ENCODE measurements around the gene FKBP1C.
"Not testable (repeated sequence)": the region's sequence is repeated elsewhere in the genome, so short reads cannot be mapped to it uniquely, and the experiment has no call there.

The FKBP1C gene

DNA sequence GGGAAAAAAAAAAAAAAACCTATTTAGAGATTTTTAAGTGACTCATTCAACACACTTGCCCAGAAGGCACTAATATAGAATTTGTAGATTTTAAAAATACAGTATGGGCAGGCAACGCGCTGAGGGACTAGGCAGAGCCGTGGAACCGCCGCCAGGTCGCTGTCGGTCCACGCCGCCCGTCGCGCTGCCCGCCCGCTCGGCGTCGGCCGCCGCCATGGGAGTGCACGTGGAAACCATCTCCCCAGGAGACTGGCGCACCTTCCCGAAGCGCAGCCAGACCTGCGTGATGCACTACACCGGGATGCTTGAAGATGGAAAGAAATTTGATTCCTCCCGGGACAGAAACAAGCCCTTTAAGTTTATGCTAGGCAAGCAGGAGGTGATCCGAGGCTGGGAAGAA lies at the start of gene FKBP1C:
TSS of gene FKBP1C (plus strand) at position 127 of the 400 bp plus-strand sequence.
- DNase-seq (ENCODE audit: low read depth in 2 of 2) = not testable (repeated sequence)

DNA sequence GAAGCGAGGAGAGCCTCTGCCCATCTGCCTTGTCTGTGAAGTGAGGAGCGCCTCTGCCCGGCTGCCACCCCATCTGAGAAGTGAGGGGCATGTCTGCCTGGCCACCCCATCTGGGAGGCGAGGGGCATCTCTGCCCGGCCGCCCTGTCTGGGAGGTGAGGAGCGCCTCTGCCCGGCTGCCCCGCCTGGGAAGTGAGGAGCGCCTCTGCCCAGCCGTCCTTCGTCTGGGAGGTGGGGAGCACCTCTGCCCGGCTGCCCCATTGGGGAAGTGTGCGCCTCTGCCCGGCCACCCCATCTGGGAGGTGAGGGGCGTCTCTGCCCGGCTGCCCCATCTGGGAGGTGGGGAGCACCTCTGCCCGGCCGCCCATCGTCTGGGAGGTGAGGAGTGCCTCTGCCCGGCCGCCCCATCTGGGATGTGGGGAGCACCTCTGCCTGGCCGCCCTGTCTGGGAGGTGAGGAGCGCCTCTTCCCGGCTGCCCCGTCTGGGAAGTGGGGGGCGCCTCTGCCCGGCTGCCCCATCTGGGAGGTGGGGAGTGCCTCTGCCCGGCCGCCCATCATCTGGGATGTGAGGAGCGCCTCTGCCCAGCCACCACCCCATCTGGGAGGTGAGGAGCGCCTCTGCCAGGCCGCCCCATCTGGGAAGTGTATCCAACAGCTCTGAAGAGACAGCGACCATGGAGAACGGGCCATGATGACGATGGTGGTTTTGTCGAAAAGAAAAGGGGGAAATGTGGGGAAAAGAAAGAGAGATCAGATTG lies 47.0 kb upstream of the FKBP1C start:
- DNase-seq (ENCODE audit: low read depth in 2 of 2) = not testable (repeated sequence)

DNA sequence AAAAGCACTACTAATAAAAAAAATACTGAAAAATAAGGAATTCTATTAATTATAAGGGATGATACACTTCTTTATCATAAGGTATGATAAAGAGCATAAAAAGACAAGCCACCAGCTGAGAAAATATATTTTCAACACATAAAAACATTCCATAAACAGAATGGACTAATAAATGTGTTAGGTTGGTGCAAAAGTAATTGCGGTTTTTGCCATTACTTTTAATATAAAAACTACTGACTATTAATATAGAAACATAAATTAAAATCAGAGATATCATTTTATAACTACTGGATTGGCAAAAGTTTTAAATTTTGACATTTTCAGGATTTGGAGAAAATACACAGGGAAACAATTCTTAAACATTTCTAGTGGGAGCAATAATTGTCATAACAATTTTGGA lies 37.1 kb upstream of the FKBP1C start:
- DNase-seq (ENCODE audit: low read depth in 2 of 2) = no peak

DNA sequence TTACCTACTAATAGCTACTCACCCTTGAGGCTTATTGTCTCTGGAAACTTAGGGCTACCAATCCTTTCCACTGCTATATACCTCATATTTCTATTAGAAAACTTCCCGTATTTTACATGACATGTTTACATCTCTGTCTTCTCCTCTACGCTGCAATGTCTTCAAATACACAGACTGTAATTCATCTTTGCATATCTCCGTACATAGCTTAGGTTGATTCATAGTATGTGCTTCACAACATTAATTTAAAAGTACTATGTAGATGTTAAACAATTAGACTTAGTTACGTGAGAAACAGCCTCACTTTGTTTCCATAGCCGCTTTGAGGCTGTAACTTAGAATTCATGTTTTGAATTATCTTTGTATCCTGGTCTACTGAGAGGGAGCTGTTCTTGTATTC lies 35.1 kb upstream of the FKBP1C start:
- no peak for DNase-seq (ENCODE audit: low read depth in 2 of 2)

DNA sequence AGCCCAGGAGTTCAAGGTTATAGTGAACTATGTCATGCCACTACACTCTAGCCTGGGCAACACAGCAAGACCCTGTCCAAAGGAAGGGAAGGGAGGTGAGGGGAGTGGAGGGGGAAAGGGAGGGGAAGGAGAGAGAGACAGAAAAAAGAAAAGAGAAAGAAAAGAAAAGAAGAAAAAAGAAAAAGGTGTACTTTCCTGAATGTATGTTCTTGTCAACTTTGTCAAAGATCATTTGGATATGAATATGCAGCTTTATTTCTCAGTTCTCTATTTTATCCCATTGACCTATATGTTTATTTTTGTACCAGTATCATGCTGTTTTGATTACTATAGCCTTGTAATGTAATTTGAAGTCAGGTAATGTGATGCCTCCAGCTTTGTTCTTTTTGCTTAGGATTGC lies 30.9 kb upstream of the FKBP1C start:
- no peak for DNase-seq (ENCODE audit: low read depth in 2 of 2)

DNA sequence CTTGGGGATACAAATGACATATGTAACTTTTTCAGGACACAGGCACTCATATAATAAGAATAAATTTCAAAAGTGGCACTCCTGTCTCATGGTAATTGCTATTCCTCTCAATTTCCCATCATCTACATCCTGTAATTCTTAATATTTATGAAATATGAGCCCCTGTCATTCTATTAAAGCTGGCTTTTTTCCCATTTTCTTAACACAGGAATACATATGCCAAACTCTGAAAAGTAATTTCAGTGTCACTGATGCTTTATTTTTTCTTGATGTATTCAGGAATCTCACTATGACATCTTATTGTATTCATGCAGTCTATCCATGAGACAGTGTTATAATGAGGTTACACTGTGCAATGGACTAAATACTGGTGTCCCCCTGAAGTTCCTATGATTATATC lies 24.3 kb upstream of the FKBP1C start:
- no peak for DNase-seq (ENCODE audit: low read depth in 2 of 2)

DNA sequence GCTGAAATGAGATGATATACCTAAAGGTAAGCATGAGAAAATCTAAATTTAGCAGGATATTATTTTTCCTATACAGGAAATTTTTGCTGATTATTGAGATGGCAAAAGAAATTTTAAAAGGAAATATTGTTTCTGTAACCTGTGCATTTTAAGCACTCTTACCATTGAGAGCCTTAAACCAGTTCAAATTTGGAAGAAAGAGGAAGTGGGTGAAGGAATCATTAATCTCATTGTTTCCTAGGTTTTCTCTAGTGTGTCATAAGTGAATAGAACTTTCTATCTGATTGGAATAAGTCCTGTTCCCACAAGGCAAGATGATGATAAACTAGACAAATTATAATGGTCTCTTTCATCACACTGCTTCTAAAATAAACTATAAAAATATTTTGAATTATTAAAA lies 22.4 kb upstream of the FKBP1C start:
- DNase-seq (ENCODE audit: low read depth in 2 of 2) = no peak

DNA sequence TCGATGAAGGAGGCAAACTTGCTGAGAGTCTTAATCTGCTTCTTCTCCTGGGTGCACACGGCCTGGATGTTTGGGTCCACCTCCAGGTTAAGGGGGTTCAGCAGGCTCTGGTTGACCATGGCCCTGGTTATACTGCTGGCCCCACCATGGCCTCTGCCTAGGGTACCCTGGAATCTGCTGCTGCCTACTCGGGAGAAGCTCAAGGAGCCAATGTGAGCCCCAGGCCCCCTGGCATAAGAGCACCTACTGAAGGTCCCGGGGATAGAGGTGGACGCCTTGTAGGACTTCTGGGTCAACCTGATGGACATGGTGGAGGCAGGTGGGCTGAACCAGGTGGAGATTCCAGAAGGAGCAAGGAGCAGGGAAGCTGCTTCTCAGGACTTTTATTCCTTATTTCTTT lies 17.9 kb upstream of the FKBP1C start:
- no peak for DNase-seq (ENCODE audit: low read depth in 2 of 2)

DNA sequence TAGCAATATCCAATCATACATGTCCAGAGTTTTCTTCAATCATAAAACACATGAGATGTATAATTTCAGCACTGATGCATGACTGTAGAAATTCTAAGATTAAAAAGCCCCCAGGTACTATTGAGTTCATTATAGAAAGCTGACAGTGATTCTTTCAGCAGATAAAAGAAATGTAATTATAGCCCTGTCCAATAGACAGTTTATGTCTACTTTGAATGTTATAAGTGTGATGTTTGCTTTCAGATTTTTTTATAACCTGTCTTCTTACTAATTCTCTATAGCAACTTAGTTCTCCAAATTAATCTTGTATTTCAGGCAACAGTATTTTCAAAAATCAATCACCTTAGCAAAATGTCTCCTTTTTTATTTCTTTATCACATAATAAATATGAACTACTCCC lies 13.5 kb upstream of the FKBP1C start:
- DNase-seq (ENCODE audit: low read depth in 2 of 2) = no peak

DNA sequence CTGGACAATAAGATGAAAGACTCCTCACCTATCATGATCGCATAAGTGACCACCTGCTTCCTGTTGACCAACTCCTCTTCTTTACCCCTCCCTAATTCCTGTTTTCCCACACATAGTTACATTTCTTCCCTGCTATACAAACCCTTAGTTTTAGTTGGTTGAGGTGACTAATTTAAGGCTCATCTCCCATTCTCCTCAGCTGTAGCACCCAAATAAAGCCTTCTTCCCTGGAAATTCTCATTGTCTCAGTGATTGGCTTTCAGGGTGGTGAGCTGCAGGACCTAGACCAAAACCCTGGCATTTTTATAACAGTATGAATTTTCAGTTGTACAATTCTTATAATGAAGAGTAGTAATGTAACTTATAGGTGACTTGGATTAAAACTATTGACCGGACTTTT lies 2.1 kb downstream of the FKBP1C start:
- DNase-seq (ENCODE audit: low read depth in 2 of 2) = no peak

DNA sequence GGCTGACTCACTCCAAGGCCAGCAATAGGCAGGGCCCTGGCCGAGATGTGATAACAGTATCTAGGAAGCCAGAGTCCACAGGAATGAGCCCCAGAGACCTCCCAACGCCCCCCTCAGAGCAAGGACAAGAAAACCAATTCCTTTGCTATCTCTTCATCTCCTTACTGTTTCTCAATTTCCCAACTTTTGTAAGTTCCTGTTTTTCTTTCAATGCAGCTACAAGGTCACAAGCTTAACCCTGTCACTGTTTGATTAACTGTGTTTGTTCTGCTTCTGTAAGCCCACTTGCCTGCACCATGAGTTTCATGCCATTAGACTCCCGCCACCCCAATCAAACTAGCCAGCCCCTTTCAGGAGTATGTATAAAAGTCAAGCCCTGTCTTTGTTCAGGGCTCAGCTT lies 3.5 kb downstream of the FKBP1C start:
- DNase-seq (ENCODE audit: low read depth in 2 of 2) = no peak

DNA sequence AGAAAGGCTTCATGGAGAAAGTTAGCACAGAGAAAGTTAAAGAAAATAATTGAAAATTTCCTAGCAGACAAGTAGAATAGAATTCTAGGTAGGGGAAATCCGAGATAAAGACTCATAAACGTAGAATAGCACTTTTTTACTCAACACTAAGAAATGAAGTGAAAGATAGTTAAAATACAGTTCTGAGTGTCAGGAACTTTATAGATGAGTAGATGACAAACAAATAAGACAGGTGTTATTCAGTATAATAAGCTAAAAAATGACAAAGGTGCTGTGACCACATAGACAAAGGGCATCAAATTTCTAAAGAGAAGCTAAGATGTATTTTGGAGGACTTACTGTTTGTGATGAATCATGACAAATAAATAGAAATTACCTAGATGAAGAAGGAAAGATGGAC lies 12.9 kb downstream of the FKBP1C start:
- no peak for DNase-seq (ENCODE audit: low read depth in 2 of 2)

DNA sequence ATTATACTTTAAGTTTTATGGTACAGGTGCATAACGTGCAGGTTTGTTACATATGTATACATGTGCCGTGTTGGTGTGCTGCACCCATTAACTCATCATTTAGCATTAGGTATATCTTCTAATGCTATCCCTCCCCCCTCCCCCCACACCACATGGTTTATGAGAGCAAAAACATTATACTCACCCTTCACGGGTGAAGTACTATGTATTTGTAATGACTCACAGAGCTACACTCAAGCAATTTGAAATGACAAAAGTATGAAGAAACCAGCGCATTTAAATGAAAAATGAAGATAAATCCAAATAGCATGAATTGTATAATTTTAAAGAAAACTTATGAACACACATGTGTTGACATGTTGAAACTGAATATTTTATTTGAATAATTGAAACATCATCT lies 14.7 kb downstream of the FKBP1C start:
- not testable (repeated sequence) for DNase-seq (ENCODE audit: low read depth in 2 of 2)

DNA sequence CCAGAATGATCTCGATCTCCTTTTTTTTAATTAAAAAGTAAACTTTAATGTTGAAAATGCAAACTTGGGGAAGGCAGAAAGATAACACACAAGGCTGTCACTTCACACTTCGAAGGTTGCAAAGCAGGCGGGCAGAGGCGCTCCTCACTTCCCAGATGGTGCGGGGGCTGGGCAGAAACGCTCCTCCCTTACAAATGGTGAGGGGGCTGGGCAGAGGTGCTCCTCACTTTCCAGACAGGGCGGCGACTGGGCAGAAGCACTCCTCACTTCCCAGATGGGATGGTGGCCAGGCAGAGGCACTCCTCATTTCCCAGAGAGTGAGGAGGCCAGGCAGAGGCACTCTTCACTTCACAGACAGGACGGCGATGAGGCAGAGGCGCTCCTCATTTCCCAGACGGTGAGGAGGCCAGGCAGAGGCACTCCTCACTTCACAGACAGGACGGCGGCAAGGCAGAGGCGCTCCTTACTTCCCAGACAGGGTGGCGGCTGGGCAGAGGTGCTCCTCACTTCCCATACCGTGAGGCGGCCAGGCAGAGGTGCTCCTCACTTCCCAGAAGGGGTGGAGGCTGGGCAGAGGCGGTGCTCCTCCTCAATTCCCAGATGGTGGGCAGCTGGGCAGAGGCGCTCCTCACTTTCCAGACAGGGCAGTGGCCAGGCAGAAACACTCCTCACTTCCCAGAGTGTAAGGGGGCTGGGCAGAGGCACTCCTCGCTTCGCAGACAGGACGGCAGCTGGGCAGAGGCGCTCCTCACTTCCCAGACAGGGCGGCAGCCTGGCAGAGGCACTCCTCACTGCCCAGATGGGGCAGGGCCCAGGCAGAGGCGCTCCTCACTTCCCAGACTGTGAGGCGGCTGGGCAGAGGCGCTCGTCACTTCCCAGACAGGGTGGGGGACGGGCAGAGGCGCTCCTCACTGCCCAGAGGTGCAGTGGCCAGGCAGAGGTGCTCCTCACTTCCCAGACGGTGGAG lies 16.9 kb downstream of the FKBP1C start:
- not testable (repeated sequence) for DNase-seq (ENCODE audit: low read depth in 2 of 2)

DNA sequence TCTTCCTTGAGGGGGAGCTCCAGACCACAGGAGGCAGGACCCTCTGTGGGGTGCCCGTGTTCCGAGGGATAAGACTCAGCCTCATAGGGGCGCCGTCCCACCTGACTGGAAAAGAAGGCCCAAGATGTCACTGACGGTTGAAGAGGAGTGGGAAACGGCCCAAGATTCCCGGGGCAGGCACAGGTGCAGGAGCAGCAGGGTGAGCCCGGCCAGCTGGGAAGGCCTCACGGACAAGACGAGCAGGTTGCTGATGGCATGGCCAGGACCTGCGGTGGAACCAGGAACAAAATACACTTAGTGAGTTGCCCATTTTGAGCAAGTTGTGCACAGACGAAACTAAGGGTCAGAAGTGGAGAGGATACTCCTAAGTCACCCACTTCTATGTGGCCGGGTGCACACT lies 18.8 kb downstream of the FKBP1C start:
- not testable (repeated sequence) for DNase-seq (ENCODE audit: low read depth in 2 of 2)

DNA sequence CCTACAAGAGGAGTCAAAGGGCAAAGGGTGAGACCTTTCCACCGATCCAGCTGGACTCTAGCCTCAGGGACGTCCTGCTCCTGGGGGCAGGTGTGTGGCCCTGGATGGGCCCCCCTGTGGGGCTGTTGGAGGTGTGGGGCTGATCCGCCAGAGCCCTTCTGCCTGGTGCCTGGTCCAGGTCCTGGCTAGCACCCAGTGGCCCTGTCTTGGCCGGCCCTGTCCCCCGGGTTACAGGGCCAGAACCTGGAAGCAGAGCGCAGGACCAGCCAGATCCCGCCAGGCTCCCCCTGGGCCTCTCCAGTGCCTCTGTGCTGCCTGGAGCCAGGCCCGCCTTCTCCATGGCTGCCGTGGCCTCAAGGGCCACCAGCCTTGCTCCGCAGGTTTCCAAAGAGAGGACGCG lies 19.2 kb downstream of the FKBP1C start:
- DNase-seq (ENCODE audit: low read depth in 2 of 2) = not testable (repeated sequence)

DNA sequence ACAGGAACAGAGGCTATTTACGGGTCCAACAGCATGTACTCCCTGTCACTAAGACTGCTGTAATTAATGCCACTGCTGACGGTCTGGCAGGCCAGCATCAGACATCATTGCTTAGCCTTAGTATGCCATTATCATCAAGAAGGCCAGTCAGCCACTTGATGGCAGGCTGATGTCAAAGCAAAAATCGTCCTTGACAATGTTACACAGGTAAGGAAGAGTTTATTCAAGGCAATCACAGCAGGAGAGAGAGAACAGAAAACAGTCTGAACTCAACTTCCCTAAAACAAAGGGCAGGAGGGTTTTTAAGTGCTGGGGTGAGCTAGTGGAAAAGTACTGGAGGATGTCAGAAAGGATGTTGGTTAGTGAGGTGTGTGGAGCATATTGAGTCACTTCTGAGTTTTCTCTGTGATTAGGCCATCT lies 25.1 kb downstream of the FKBP1C start:
- DNase-seq (ENCODE audit: low read depth in 2 of 2) = no peak

DNA sequence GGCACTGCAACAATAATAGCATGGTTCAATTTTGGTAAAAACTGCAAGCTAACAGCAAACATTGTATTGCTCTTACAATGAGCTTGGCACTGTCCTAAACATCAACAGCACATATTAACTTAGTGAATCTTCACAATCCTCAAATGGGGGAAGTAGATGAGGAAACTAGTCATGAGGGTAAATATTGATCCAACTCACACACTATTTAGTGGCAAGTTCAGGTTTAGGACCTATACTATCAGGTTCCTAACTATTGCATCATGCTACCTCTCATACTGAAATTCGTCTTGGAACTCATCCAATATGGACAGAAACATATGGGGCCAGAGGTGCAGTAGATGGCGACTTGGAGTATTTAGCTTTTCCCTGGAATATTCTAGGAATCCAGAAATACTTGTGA lies 34.2 kb downstream of the FKBP1C start:
- no peak for DNase-seq (ENCODE audit: low read depth in 2 of 2)

DNA sequence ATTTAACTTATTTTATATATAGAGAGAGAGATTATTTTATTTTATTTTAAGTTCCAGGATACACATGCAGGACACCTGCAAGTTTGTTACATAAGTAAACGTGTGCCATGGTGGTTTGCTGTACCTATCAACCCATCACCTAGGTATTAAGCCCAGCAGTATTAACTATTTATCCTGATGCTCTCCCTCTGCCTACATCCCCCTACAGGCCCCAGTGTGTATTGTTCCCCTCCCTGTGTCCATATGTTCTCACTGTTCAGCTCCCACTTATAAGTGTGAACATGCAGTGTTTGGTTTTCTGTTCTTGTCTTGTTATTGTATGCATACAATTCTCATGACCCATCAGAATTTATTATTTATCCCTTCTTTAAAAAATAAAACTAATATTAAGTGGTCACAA lies 34.6 kb downstream of the FKBP1C start:
- no peak for DNase-seq (ENCODE audit: low read depth in 2 of 2)

DNA sequence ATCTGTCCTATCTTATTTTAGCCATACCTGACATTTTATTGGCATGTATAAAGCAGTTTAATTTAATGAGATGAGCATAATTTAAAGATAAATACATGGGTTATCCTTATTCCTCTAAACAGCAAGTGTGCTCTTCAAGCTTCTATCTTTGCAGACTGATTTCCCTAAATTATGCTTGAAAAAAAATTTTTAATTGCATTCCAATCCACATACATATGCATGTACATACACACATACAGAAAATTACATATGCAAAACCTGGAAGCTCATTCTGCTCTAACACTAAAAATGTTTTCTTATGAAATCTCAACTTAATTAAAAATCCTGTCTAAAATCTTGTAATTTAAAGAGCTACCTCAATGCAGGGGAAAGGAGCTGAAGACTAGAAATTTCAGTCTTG lies 35.3 kb downstream of the FKBP1C start:
- DNase-seq (ENCODE audit: low read depth in 2 of 2) = no peak

DNA sequence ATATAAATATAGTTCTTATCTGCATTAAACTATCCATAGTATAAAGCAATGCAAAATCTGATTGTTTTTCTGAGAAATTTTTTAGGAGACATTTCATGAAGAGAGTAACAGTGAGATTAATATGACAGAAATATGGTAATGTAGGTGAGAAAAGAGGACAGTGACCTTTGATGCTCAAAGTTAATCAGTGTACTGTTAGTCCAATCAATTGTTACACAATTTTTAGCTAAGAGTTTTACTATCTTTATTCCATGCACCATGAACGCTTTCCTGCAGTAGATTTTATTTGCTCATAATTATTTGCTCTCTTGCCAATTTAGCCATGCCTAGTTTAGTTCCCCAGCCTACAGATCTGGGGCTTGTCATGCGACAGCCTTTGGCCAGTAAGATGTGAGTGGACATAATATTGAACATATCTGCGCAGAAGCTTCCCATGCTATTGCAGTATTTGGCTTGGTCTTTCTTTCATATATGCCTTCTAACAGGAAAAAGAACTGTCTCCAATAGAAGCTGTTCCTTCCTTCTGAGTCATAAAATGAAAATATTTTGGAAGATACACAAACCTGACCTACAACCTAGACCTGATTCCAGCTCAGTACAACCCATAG lies 38.7 kb downstream of the FKBP1C start:
- DNase-seq (ENCODE audit: low read depth in 2 of 2) = no peak

DNA sequence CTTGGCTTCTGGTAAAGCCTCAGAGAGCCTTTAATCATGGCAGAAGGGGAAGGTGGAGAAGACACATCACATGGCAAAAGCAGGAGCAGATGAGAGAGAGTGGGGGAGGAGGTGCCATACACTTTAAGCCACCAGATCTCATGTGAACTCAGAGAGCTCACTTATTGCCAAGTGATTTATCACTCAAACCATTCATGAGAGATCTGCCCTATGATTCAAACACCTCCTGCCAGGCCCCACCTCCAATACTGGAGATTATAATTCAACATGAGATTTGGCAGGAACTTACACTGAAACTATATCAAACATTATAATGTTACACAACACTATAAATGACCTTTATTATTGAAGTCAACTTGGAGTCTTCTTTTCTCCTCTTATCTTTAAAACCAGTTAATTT lies 47.9 kb downstream of the FKBP1C start:
- DNase-seq (ENCODE audit: low read depth in 2 of 2) = no peak

DNA sequence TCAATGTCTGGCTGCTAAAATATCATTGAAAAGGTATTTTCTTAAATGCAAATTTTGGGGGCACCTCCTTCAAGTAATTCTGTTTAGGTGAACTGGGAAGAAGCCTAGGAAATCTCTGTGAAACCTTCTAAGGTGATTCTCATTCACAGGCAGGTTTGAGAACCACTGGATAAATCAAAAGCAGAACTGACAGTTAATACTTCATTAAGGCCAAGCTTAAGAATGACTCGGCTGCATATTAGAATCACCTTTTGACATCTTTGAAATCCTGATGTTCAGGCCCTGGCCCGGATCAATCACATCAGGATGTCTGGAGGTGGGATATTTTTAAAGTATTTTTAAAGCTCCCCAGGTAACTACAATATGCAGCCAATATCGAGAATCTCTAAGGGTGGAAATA lies 50.6 kb downstream of the FKBP1C start:
- no peak for DNase-seq (ENCODE audit: low read depth in 2 of 2)
